GM21737 (cell line): ENCODE data around the gene PRODH2.
A peak's percentile ranks its signal among the peaks of the same experiment; 100 is the strongest.

ENCODE experiments used
- ATAC-seq: cut with Tn5 transposase; IDR thresholded peaks from one replicate; pipeline ENCODE4 v1.9.1; 2021; ENCODE audit warnings: mild to moderate bottlenecking, moderate library complexity; ENCODE audit not compliant: unreplicated experiment

PRODH2 gene

GRCh38 chr19:35764432-35765315, 48.0 kb downstream of the PRODH2 start:
- no peak for ATAC-seq

DNA sequence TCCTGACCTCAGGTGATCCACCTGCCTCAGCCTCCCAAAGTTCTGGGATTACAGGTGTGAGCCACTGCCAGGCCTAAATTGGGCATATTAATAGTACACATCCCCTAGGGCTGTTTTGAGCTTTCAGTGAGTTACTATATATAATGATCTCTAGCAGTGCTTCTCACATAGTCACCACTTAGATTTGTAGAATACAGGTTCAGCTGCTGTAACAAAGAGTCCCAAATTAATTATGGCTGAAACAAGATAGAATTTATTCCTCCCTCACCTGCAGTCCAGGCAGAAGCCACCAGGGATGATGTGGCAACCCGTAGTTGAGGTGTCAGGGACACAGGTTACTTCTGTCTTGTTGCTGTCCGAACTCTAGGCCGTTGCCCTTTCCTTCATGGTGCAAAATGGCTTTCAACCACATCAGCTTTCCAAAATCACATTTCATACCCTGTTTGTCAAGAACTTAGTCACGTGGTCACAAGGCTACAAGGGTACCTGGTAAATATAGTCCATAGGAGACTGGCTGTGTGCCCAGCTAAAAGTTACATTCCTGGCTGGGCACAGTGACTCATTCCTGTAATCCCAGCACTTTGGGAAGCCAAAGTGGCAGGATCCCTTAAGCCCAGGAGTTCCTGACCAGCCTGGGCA, 51.8 kb downstream of the PRODH2 start:
- ATAC-seq, result no peak

- no peak for ATAC-seq
Observed at GRCh38 chr19:35759697-35760096, 52.9 kb downstream of the PRODH2 start.

DNA sequence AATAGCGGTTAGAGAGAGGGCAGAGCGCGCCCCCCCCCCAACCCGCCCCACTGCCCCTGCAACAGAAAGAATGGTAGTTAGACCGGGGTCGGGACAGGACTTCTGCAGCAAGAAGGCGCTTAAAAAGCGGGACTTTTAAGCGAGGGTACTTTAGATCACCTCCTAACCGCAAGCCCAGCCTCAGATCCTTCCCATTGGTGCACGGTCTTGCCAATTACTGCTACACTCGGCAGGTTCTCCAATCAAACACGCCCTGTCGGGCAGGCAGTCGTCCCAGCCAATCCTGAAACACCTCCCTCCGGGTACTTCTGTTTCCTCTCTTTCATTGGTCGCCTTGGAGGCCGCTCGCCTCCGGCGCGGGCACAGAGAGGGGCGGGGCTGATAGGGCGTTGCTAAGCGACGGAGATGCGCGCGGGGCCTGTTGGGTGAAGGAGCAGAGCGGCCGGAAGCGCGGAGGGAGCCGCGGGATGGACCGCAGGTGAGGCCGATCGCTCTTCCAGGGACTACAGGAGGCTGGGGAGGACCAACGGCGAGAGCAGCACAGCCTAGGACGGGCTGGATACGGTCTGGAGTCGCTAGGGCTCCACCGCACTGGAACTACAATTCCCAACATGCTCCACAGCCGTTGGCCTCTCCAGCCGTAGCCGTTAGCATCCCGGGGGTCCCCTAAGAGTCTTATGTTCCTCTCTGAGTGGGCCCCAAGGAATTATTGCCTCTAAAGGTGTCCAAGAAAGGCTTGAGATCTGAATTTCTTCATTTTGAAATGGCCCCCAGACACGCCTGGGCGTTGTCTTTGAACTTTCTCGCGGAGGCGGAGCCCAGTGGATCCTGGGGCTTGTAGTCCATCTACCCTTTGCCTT, 54.7 kb downstream of the PRODH2 start, which contains the start of gene PROSER3:
Gene PROSER3, plus strand, starts transcription at position 428 of the 860 bp plus-strand sequence. Its CDS starts 40 bp downstream, at position 468.
- ATAC-seq, result peak; percentile 94

GRCh38 chr19:35757231-35757748, 55.4 kb downstream of the PRODH2 start:
- no peak for ATAC-seq

DNA sequence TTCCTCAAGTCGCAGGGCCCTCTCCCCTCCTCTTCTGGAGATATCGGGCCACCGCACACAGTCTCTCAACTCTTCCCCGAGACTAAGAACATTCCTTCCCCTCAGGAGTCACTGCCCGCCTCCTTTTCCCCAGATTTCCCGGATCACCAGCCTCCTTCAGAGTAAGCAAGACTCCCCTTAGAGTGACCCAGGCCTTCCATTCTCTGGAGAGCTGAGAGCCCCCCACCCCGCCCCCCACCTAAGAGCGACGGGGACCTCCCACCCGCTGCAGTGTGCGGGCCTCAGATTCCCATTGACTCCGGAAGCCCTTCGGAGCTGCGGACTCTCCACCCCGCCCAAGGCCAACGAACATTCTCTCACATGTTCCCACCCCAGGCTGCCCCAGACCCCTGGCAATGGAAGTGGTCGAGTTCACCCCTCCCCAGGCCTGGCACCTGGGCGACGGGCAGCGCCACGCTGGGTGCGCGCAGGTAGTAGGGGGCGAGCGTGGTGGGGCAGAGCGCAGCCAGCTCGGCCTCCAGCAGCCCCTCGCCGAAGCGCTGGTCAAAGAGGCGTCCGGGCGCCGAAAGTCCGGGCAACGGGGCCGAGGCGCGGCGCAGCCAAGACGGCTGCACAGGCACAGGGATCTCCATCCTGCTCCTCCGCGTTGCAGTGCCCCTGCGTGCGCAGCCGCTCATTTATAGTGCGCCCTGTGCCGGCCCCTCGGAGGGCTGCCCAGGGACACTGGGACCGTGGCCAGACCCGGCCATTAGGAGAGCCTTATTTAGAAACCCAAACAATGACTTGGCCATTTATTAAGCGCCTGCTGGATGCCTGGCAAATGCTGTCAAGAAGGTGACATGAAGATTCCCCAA, 56.0 kb downstream of the PRODH2 start, which contains the start of gene HSPB6:
Gene HSPB6, minus strand, starts transcription at position 653 of the 854 bp plus-strand sequence. Its CDS starts 21 bp downstream, at position 632.
- ATAC-seq, result no peak

GRCh38 chr19:35755550-35756376, 56.9 kb downstream of the PRODH2 start:
- ATAC-seq, result no peak

DNA sequence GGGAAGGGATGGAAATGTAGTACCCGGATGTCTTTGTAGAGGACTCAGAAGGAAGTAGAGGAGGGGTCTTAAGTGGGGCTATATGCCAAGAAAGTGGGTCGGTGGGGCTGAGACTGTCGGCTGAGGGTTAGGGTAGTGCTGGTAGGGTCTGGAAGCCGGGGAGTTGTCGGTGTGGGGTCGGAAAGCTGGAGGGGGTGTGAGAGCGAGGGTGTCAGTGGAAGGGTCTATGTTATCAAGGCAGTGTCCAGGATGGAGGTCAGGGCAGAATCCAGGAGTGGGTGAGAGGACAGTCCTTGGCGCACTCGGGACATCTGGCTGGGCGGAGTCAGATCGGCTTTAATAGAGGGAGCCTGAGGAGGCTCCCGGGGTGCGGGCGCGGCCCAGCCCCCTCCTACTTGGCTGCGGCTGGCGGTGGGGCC, 57.5 kb downstream of the PRODH2 start:
- ATAC-seq, result no peak

DNA sequence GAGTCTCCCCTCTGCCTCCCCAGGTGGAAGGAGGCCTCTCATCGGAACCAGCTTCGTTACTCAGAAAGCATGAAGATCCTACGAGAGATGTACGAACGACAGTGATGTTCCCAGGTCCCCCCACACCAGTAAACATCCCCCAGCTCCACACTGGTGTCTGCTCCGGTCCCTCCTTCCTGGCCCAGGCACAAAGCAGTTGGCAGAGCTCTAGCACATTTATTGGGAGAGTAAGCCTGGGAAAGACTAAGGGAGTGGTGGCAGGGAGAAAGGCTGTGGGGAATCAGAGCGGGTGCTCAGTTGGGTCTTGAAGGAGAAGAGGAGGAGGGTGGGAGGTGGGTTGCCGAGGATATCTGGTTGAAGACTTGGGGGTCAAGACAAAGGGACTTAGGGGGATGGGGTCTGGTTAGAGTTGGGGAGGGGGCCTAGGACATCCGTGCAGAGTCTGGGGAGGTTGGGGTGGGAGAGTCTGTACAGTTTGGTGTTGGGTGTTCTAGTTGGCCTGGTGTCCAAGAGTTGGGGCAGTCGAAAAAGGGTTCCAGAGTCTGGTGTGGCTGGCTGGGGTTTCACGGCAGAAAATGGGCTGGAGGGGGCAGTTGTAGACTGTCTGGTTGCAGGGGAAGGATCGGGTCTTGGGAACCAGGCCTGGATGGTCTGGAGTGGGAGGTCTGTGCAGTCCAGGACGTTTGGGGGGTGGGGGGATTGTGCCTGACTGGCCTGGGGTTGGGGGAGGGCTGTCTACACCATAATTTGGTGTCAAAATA, 58.1 kb downstream of the PRODH2 start:
- ATAC-seq, result no peak

DNA sequence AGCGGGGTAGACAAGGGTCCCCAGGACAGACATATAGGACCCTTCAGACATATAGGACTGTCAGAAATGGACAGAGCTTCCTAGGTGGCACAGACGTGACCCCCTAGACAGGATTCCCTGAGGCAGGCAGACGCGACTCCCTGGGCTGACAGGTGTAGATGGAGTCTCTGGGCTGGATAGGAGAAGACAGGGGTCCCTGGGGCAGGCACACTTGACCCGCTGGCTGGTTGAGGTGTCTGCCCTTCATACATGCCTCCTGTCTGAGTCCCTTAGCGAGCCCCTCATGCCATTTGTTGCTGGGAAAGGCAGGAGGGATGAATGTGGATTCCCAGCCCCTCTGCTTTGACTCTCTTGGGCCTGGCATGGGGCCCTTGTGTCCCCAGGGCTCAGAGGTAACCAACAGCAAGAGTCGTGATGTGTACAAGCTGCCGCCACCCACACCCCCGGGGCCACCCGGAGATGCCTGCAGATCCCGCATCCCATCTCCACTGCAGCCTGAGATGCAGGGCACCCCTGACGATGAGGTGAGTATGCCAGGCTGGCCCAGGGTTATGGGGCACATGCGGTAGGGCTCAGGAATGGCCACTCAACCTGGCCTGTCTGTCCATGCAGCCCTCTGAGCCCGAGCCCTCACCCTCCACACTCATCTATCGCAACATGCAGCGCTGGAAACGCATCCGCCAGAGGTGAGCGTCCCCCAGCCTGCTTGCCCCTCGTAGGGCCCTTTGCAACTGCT, 58.8 kb downstream of the PRODH2 start:
- ATAC-seq, result no peak

DNA sequence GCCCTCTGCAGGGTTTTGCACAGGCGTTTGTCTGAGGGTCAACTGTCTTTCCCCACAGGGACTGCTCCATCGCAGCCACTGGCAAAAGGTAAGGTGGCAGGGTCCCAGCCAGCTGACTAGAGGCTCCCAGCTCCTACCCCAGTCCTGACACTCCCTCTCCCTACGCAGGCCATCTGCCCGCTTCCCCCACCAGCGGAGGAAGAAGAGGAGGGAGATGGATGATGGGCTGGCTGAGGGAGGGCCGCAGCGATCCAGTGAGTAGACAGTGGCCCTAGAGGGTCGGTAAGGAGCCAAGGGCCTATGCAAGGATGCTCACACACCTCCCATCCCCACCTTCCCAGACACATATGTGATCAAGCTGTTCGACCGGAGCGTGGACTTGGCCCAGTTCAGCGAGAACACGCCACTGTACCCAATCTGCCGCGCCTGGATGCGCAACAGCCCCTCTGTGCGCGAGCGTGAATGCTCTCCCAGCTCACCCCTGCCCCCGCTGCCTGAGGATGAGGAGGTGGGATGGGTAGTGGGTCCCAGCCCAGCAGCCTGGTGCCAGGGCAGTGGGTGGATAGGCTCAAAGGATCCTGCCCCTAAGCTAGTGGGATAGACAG, 59.8 kb downstream of the PRODH2 start:
- ATAC-seq, result no peak

DNA sequence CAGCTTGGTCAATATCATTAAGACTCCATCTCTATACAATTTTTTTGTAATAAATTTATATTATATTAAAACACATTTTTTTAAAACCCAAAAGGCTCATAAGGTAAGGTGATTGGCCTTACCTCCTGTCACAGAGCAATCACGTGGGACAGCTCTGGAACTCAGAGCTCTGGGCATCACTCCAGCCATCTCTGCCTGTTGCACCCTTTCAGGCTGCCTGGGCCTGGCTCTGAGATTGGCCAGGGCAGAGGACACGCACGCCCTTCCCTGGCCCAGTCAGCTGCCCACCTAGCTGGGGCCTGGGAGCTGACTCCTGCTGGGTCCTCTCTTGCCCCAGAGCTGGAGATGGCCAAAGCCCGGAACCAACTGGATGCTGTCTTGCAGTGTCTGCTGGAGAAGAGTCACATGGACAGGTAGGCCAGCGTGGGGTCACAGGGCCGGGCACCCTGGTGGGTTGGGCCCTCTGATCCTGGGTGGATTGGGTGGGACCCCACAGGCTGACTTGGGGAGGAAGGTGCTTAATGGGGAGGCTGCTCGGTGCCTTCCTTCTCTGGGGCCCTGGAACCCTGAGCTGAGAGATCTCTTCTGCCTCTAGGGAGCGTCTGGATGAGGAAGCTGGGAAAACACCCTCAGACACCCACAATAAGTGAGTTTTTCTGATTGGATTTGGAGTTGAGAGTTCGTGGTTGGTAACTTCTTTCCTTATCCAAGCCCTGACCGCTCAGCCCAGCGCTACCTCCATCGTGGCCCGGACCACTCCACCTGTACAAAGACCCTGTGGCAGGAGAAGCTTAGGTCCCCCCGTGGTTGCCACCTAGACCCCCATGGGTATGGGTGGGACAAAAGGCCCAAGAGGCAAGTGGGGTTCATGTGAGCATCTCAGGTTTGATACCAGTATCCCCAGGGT, 60.6 kb downstream of the PRODH2 start:
- no peak for ATAC-seq

DNA sequence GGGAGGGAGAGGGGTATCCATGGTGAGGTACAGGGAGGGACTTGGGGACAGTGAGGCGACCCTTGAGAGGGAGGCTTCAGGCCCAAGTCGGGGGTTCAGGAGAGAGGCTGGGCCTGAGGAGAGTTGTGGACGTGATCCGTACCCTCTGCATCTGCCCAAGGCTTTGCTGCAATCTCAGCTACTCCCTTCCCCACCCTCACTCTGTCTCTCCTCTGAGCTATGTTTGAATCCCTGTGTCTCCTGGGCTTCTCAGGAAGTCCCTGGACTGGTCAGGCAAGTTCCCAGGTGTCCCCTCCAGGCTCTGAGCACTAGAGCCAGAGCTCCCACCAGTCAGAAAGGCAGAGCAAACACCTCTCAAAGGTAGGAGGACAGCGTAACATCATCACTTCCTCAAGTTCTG, 62.5 kb downstream of the PRODH2 start:
- ATAC-seq, result no peak
